Measurements from ENCODE around the gene TCEAL3. TPM values are rescaled to one million over a fixed set of nuclear protein-coding genes. Genes with fewer than 3 reads are reported as not detected.
A peak's percentile ranks its signal among the peaks of the same experiment; 100 is the strongest.
"Not testable (repeated sequence)": the region's sequence is repeated elsewhere in the genome, so short reads cannot be mapped to it uniquely, and the experiment has no call there.

Gene TCEAL3
- total RNA-seq, 1 donor from 2014 or later, result 14.9 TPM

- H3K27me3 ChIP-seq (ENCODE audit: control insufficient read depth, insufficient read depth, low read length), result no peaks in the 10 kb centered on the region
- no peaks in the 10 kb centered on the region for H3K36me3 ChIP-seq (ENCODE audit: control insufficient read depth, insufficient read depth, low read length)
- no peak for DNase-seq (ENCODE audit: low read depth)
- no peak for TF ChIP-seq CTCF (IDR thresholded peaks at IDR 0.05; ENCODE audit: insufficient read depth, low read length, poor library complexity, severe bottlenecking)
- H3K4me3 ChIP-seq (ENCODE audit: low read depth, low read length), result peak overlapping the region; percentile 85
Observed at GRCh38 chrX:103586314-103586646, 21.5 kb upstream of the TCEAL3 start.

GRCh38 chrX:103586659-103587058 is 21.1 kb upstream of the TCEAL3 start:
- H3K4me3 ChIP-seq (ENCODE audit: low read depth, low read length), result no peak overlapping the region

GRCh38 chrX:103592295-103592694 is 15.5 kb upstream of the TCEAL3 start:
- H3K36me3 ChIP-seq (ENCODE audit: control insufficient read depth, insufficient read depth, low read length); H3K4me3 ChIP-seq (ENCODE audit: low read depth, low read length); H3K27me3 ChIP-seq (ENCODE audit: control insufficient read depth, insufficient read depth, low read length); DNase-seq (ENCODE audit: low read depth): not testable (repeated sequence)

More at GRCh38 chrX:103586659-103587058, 21.1 kb upstream of the TCEAL3 start:
- DNase-seq (ENCODE audit: low read depth), result no peak
- TF ChIP-seq CTCF (IDR thresholded peaks at IDR 0.05; ENCODE audit: insufficient read depth, low read length, poor library complexity, severe bottlenecking), result no peak
- Histone ChIP-seq H3K36me3 (ENCODE audit: control insufficient read depth, insufficient read depth, low read length) (no peaks in the 10 kb centered on the region), H3K27me3 (ENCODE audit: control insufficient read depth, insufficient read depth, low read length) (no peaks in the 10 kb centered on the region)

- DNase-seq (ENCODE audit: low read depth); H3K27me3 ChIP-seq (ENCODE audit: control insufficient read depth, insufficient read depth, low read length); H3K36me3 ChIP-seq (ENCODE audit: control insufficient read depth, insufficient read depth, low read length); H3K4me3 ChIP-seq (ENCODE audit: low read depth, low read length): not testable (repeated sequence)
Observed at GRCh38 chrX:103595202-103595601, 12.6 kb upstream of the TCEAL3 start.

- DNase-seq (ENCODE audit: low read depth), result no peak
- no peaks in the 10 kb centered on the region for H3K36me3 ChIP-seq (ENCODE audit: control insufficient read depth, insufficient read depth, low read length)
- peaks cover 5% of the 10 kb centered on the region for H3K27me3 ChIP-seq (ENCODE audit: control insufficient read depth, insufficient read depth, low read length)
- no peak for TF ChIP-seq CTCF (IDR thresholded peaks at IDR 0.05; ENCODE audit: insufficient read depth, low read length, poor library complexity, severe bottlenecking)
- peak overlapping the region; percentile 77 for H3K4me3 ChIP-seq (ENCODE audit: low read depth, low read length)
Observed at GRCh38 chrX:103608306-103608963, 672 bp downstream of the TCEAL3 start.

- no peaks in the 10 kb centered on the region for H3K36me3 ChIP-seq (ENCODE audit: control insufficient read depth, insufficient read depth, low read length)
- no peak overlapping the region for H3K4me3 ChIP-seq (ENCODE audit: low read depth, low read length)
- DNase-seq (ENCODE audit: low read depth), result no peak
- TF ChIP-seq CTCF (IDR thresholded peaks at IDR 0.05; ENCODE audit: insufficient read depth, low read length, poor library complexity, severe bottlenecking), result no peak
- H3K27me3 ChIP-seq (ENCODE audit: control insufficient read depth, insufficient read depth, low read length), result peaks cover 5% of the 10 kb centered on the region
Observed at GRCh38 chrX:103610282-103610681, 2.5 kb downstream of the TCEAL3 start.

- TF ChIP-seq CTCF (IDR thresholded peaks at IDR 0.05; ENCODE audit: insufficient read depth, low read length, poor library complexity, severe bottlenecking), result no peak
- Histone ChIP-seq H3K4me3 (ENCODE audit: low read depth, low read length) (no peak overlapping the region), H3K36me3 (ENCODE audit: control insufficient read depth, insufficient read depth, low read length) (no peaks in the 10 kb centered on the region), H3K27me3 (ENCODE audit: control insufficient read depth, insufficient read depth, low read length) (no peaks in the 10 kb centered on the region)
- DNase-seq (ENCODE audit: low read depth), result no peak
Observed at GRCh38 chrX:103613362-103613890, 5.7 kb downstream of the TCEAL3 start.
